Karpas-422 (cell line): ENCODE results near the gene TRIM4. TPM values are rescaled to one million over a fixed set of nuclear protein-coding genes. Genes with fewer than 3 reads are reported as not detected.
"Not testable (repeated sequence)": the region's sequence is repeated elsewhere in the genome, so short reads cannot be mapped to it uniquely, and the experiment has no call there.

ENCODE experiments used
- DNase-seq: peaks from one replicate; pipeline ENCODE4 v3.0.0-alpha.2; 2015
- H2AFZ ChIP-seq: fragments of 200-600 bp; sonication (generic); 2 replicates; pipeline ENCODE4 v1.6.1; 2014; ENCODE audit warnings: antibody characterized with exemption, low read length, mixed read lengths
- H3K27ac ChIP-seq: fragments of 200-600 bp; sonication (generic); 2 replicates; pipeline ENCODE4 v1.5.1; 2014; ENCODE audit warnings: mild to moderate bottlenecking, low read length, moderate library complexity
- H3K27me3 ChIP-seq: fragments of 200-600 bp; sonication (generic); 2 replicates; pipeline ENCODE4 v1.6.1; 2014; ENCODE audit warnings: low read length, mixed read lengths
- H3K36me3 ChIP-seq: fragments of 200-600 bp; sonication (generic); 2 replicates; pipeline ENCODE4 v1.6.1; 2014; ENCODE audit warnings: low read length, mixed read lengths; ENCODE audit not compliant: insufficient read depth
- H3K4me1 ChIP-seq: fragments of 200-600 bp; sonication (generic); 2 replicates; pipeline ENCODE4 v1.6.1; 2014; ENCODE audit warnings: mild to moderate bottlenecking, low read length, mixed read lengths
- H3K4me2 ChIP-seq: fragments of 200-600 bp; sonication (generic); 2 replicates; pipeline ENCODE4 v1.6.1; 2014; ENCODE audit warnings: low read length, low read depth, mild to moderate bottlenecking; ENCODE audit not compliant: poor library complexity, severe bottlenecking
- H3K4me3 ChIP-seq: fragments of 200-600 bp; sonication (generic); 2 replicates; pipeline ENCODE4 v1.5.1; 2014; ENCODE audit warnings: mild to moderate bottlenecking, antibody characterized with exemption, low read length, mixed read lengths
- H3K79me2 ChIP-seq: fragments of 200-600 bp; sonication (generic); 2 replicates; pipeline ENCODE4 v1.6.1; 2014; ENCODE audit warnings: mild to moderate bottlenecking, low read length, mixed read lengths
- H3K9ac ChIP-seq: fragments of 200-600 bp; sonication (generic); 2 replicates; pipeline ENCODE4 v1.6.0; 2014; ENCODE audit warnings: low read length
- H3K9me2 ChIP-seq: fragments of 200-600 bp; sonication (generic), shearing (Covaris generic); replicated peaks from 2 replicates; pipeline ENCODE4 v1.6.0; 2014; ENCODE audit warnings: mild to moderate bottlenecking, low read length, moderate library complexity; ENCODE audit not compliant: insufficient read depth
- H3K9me3 ChIP-seq: fragments of 300-700, 200-600 bp; sonication (generic); 2 replicates; pipeline ENCODE4 v1.6.1; 2014; ENCODE audit warnings: low read length, mixed read lengths
- H4K20me1 ChIP-seq: fragments of 200-600 bp; sonication (generic); 2 replicates; pipeline ENCODE4 v1.6.1; 2014; ENCODE audit warnings: mild to moderate bottlenecking, antibody characterized with exemption, low read length, low read depth; ENCODE audit not compliant: insufficient read depth
- total RNA-seq: library from RNA; depleted of rRNA; stranded (reverse); fragments of >200 nt; shearing (Covaris generic); gene quantifications from 2 replicates; pipeline ENCODE4 v1.2.3, GENCODE V29; 2014; ENCODE audit warnings: low replicate concordance

Gene TRIM4
- total RNA-seq, 1 experiment from 2014 or later = 25.2 TPM

- not testable (repeated sequence) for H3K4me1 ChIP-seq, H3K9ac ChIP-seq, H3K79me2 ChIP-seq, H3K9me2 ChIP-seq, H3K36me3 ChIP-seq, H3K9me3 ChIP-seq, H4K20me1 ChIP-seq, H3K4me3 ChIP-seq, H3K27ac ChIP-seq, H2AFZ ChIP-seq, H3K4me2 ChIP-seq, DNase-seq, H3K27me3 ChIP-seq
These were observed 31.0 kb downstream of the TRIM4 start for GRCh38 chr7:99888366-99888765.

DNA sequence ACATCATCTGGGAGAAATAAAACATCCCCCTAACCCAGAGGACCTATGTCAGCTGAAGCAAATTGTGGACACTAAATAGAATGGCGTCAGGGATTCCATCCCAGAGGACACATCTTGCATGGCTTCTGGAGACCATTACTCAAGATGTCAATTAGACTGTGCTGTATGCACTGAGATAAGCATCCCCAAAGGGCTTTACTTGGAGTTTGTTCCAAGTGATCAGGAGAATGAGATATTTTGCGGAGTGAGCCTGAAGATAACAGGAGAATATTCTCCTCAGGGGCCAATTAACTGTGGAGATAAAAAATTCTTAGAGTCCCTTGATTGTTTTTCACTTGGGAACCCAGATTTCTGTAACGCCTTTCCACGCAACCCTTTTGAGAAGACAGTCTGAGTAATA, 38.0 kb downstream of the TRIM4 start:
- H4K20me1 ChIP-seq = no peaks in the 10 kb centered on the region
- no peaks in the 10 kb centered on the region for H3K79me2 ChIP-seq
- H3K36me3 ChIP-seq = no peaks in the 10 kb centered on the region
- H3K27me3 ChIP-seq = no peaks in the 10 kb centered on the region
- H2AFZ ChIP-seq = no peak overlapping the region
- H3K4me1 ChIP-seq = peaks cover 5% of the 10 kb centered on the region
- no peak overlapping the region for H3K27ac ChIP-seq
- no peak overlapping the region for H3K9ac ChIP-seq
- no peak for DNase-seq
- no peak overlapping the region for H3K4me3 ChIP-seq
- no peaks in the 10 kb centered on the region for H3K9me3 ChIP-seq
- no peaks in the 10 kb centered on the region for H3K9me2 ChIP-seq
- H3K4me2 ChIP-seq = no peak overlapping the region

GRCh38 chr7:99876933-99877332, 42.4 kb downstream of the TRIM4 start, which contains the start of gene OR2AE1:
OR2AE1 (minus strand) TSS chr7:99877033; CDS start chr7:99877033, 0 bp downstream.
- H3K4me2 ChIP-seq = no peak within 1 kb of the TSS
- no peaks in the 10 kb centered on the region for H3K36me3 ChIP-seq
- H2AFZ ChIP-seq = no peak within 1 kb of the TSS
- H3K79me2 ChIP-seq = no peaks in the 10 kb centered on the region
- H3K27me3 ChIP-seq = no peaks in the 10 kb centered on the region
- H3K4me3 ChIP-seq = no peak within 1 kb of the TSS
- no peak for DNase-seq
- H3K27ac ChIP-seq = no peak within 1 kb of the TSS
- no peak within 1 kb of the TSS for H3K9ac ChIP-seq
- no peaks in the 10 kb centered on the region for H4K20me1 ChIP-seq
- H3K9me2 ChIP-seq = no peaks in the 10 kb centered on the region
- H3K4me1 ChIP-seq = no peaks in the 10 kb centered on the region
- no peaks in the 10 kb centered on the region for H3K9me3 ChIP-seq

GRCh38 chr7:99876491-99876890, 42.8 kb downstream of the TRIM4 start:
- no peak overlapping the region for H2AFZ ChIP-seq
- no peaks in the 10 kb centered on the region for H3K36me3 ChIP-seq
- no peaks in the 10 kb centered on the region for H3K79me2 ChIP-seq
- H3K4me2 ChIP-seq = no peak overlapping the region
- no peak for DNase-seq
- H3K9ac ChIP-seq = no peak overlapping the region
- no peak overlapping the region for H3K27ac ChIP-seq
- H3K9me3 ChIP-seq = no peaks in the 10 kb centered on the region
- no peaks in the 10 kb centered on the region for H3K4me1 ChIP-seq
- H3K27me3 ChIP-seq = no peaks in the 10 kb centered on the region
- H3K9me2 ChIP-seq = no peaks in the 10 kb centered on the region
- H4K20me1 ChIP-seq = no peaks in the 10 kb centered on the region
- H3K4me3 ChIP-seq = no peak overlapping the region

GRCh38 chr7:99868246-99868645, 51.1 kb downstream of the TRIM4 start:
- Histone ChIP-seq H3K9me3 (no peaks in the 10 kb centered on the region), H3K4me2 (no peak overlapping the region), H4K20me1 (no peaks in the 10 kb centered on the region), H3K9me2 (no peaks in the 10 kb centered on the region), H3K9ac (no peak overlapping the region), H2AFZ (no peak overlapping the region), H3K4me3 (no peak overlapping the region), H3K4me1 (no peaks in the 10 kb centered on the region), H3K27ac (no peak overlapping the region), H3K27me3 (no peaks in the 10 kb centered on the region), H3K79me2 (no peaks in the 10 kb centered on the region), H3K36me3 (no peaks in the 10 kb centered on the region)
- peak; percentile 29 for DNase-seq

GRCh38 chr7:99867477-99867876, 51.9 kb downstream of the TRIM4 start:
- not testable (repeated sequence) for H3K79me2 ChIP-seq, H4K20me1 ChIP-seq, H3K9me2 ChIP-seq, H3K27ac ChIP-seq, DNase-seq, H3K36me3 ChIP-seq, H3K4me1 ChIP-seq, H3K4me2 ChIP-seq, H2AFZ ChIP-seq, H3K9ac ChIP-seq, H3K27me3 ChIP-seq, H3K4me3 ChIP-seq, H3K9me3 ChIP-seq

GRCh38 chr7:99863847-99864440, 55.4 kb downstream of the TRIM4 start:
- no peak overlapping the region for H3K4me2 ChIP-seq
- H3K9ac ChIP-seq = no peak overlapping the region
- DNase-seq = peak; percentile 23
- no peaks in the 10 kb centered on the region for H3K4me1 ChIP-seq
- H3K27me3 ChIP-seq = no peaks in the 10 kb centered on the region
- no peaks in the 10 kb centered on the region for H3K9me2 ChIP-seq
- no peak overlapping the region for H2AFZ ChIP-seq
- no peaks in the 10 kb centered on the region for H3K79me2 ChIP-seq
- H3K4me3 ChIP-seq = no peak overlapping the region
- no peaks in the 10 kb centered on the region for H3K36me3 ChIP-seq
- no peak overlapping the region for H3K27ac ChIP-seq
- no peaks in the 10 kb centered on the region for H4K20me1 ChIP-seq
- H3K9me3 ChIP-seq = no peaks in the 10 kb centered on the region

- H3K27me3 ChIP-seq = no peaks in the 10 kb centered on the region
- no peaks in the 10 kb centered on the region for H3K36me3 ChIP-seq
- DNase-seq = peak; percentile 30
- no peaks in the 10 kb centered on the region for H3K4me1 ChIP-seq
- no peaks in the 10 kb centered on the region for H4K20me1 ChIP-seq
- H3K9ac ChIP-seq = no peak overlapping the region
- no peak overlapping the region for H2AFZ ChIP-seq
- H3K4me2 ChIP-seq = no peak overlapping the region
- no peaks in the 10 kb centered on the region for H3K79me2 ChIP-seq
- no peak overlapping the region for H3K27ac ChIP-seq
- H3K9me2 ChIP-seq = no peaks in the 10 kb centered on the region
- H3K4me3 ChIP-seq = no peak overlapping the region
- no peaks in the 10 kb centered on the region for H3K9me3 ChIP-seq
These were observed 58.8 kb downstream of the TRIM4 start for GRCh38 chr7:99860281-99861127.
